ENCODE measurements around the gene YDJC. TPM values are rescaled to one million over a fixed set of nuclear protein-coding genes. Genes with fewer than 3 reads are reported as not detected.

YDJC gene
- total and polyA plus RNA-seq, 2 of the 13 experiments (the other 11 are each of a cell fraction or from before 2014, with no cell fraction given): 15.3 to 32.0 TPM

DNA sequence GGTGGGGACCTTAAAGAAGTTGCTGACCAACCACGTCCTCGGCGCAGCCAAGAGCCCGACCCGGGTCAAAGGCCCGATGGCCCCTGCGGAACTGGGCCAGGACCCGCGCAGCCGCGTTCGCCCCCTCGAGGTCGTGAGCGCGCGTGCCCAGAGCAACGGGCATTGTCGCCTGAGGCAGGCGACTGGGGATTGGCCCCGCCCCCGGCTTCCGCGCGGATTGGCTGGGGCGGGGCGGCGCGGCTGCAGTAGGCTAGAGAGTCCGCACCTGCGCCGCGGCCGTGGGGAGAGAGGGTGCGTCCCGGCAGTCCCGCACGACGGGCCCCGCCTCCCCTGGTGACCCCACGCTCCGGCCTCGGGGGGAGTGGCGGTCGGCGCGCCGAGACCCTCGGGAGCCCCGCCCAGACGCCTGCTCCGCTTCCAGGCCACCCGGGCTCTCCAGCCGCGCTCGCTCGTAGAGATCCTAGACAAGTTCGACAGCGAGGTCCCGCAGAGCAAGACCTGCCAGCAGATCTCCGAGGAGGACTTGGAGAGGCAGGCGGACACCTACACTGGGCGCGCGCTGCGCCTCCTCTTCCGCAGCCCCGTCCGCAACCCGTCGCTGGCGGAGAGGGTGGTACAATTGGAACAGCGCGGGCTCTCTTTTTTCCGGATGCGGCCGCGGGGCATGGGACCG lies 27.7 kb upstream of the YDJC start (continued):
- TF ChIP-seq, protein P1, sequence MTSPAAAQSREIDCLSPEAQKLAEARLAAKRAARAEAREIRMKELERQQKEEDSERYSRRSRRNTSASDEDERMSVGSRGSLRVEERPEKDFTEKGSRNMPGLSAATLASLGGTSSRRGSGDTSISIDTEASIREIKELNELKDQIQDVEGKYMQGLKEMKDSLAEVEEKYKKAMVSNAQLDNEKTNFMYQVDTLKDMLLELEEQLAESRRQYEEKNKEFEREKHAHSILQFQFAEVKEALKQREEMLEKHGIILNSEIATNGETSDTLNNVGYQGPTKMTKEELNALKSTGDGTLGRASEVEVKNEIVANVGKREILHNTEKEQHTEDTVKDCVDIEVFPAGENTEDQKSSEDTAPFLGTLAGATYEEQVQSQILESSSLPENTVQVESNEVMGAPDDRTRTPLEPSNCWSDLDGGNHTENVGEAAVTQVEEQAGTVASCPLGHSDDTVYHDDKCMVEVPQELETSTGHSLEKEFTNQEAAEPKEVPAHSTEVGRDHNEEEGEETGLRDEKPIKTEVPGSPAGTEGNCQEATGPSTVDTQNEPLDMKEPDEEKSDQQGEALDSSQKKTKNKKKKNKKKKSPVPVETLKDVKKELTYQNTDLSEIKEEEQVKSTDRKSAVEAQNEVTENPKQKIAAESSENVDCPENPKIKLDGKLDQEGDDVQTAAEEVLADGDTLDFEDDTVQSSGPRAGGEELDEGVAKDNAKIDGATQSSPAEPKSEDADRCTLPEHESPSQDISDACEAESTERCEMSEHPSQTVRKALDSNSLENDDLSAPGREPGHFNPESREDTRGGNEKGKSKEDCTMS (CRISPR knock-in tag; conservative IDR thresholded peaks at IDR 0.05): no peak
- TF ChIP-seq, protein P2, sequence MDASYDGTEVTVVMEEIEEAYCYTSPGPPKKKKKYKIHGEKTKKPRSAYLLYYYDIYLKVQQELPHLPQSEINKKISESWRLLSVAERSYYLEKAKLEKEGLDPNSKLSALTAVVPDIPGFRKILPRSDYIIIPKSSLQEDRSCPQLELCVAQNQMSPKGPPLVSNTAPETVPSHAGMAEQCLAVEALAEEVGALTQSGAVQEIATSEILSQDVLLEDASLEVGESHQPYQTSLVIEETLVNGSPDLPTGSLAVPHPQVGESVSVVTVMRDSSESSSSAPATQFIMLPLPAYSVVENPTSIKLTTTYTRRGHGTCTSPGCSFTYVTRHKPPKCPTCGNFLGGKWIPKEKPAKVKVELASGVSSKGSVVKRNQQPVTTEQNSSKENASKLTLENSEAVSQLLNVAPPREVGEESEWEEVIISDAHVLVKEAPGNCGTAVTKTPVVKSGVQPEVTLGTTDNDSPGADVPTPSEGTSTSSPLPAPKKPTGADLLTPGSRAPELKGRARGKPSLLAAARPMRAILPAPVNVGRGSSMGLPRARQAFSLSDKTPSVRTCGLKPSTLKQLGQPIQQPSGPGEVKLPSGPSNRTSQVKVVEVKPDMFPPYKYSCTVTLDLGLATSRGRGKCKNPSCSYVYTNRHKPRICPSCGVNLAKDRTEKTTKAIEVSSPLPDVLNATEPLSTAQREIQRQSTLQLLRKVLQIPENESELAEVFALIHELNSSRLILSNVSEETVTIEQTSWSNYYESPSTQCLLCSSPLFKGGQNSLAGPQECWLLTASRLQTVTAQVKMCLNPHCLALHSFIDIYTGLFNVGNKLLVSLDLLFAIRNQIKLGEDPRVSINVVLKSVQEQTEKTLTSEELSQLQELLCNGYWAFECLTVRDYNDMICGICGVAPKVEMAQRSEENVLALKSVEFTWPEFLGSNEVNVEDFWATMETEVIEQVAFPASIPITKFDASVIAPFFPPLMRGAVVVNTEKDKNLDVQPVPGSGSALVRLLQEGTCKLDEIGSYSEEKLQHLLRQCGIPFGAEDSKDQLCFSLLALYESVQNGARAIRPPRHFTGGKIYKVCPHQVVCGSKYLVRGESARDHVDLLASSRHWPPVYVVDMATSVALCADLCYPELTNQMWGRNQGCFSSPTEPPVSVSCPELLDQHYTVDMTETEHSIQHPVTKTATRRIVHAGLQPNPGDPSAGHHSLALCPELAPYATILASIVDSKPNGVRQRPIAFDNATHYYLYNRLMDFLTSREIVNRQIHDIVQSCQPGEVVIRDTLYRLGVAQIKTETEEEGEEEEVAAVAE (CRISPR knock-in tag; IDR thresholded peaks at IDR 0.05; ENCODE audit: borderline replicate concordance): no peak
- peak; percentile 67; the same call in 1 of the 2 replicates for TF ChIP-seq ZNF747 (CRISPR knock-in tag; IDR thresholded peaks at IDR 0.05; ENCODE audit: borderline replicate concordance)
- no peak for TF ChIP-seq ZKSCAN5 (CRISPR knock-in tag; IDR thresholded peaks at IDR 0.05)
- TF ChIP-seq DNMT1 (CRISPR knock-in tag; IDR thresholded peaks at IDR 0.05): peak; percentile 73; the same call in 1 of the 2 replicates
- TF ChIP-seq ZNF713 (CRISPR knock-in tag; IDR thresholded peaks at IDR 0.05): peak; percentile 40; the same call in 1 of the 2 replicates
- TF ChIP-seq ZFP62 (CRISPR knock-in tag; IDR thresholded peaks at IDR 0.05): no peak
- TF ChIP-seq, protein P3, sequence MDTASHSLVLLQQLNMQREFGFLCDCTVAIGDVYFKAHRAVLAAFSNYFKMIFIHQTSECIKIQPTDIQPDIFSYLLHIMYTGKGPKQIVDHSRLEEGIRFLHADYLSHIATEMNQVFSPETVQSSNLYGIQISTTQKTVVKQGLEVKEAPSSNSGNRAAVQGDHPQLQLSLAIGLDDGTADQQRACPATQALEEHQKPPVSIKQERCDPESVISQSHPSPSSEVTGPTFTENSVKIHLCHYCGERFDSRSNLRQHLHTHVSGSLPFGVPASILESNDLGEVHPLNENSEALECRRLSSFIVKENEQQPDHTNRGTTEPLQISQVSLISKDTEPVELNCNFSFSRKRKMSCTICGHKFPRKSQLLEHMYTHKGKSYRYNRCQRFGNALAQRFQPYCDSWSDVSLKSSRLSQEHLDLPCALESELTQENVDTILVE (CRISPR knock-in tag; IDR thresholded peaks at IDR 0.05): peak; percentile 12; the same call in 1 of the 2 replicates
- TF ChIP-seq ARID2 (CRISPR knock-in tag; IDR thresholded peaks at IDR 0.05; ENCODE audit: borderline replicate concordance): peak; percentile 91; the same call in 1 of the 2 replicates
- TF ChIP-seq, protein P4, sequence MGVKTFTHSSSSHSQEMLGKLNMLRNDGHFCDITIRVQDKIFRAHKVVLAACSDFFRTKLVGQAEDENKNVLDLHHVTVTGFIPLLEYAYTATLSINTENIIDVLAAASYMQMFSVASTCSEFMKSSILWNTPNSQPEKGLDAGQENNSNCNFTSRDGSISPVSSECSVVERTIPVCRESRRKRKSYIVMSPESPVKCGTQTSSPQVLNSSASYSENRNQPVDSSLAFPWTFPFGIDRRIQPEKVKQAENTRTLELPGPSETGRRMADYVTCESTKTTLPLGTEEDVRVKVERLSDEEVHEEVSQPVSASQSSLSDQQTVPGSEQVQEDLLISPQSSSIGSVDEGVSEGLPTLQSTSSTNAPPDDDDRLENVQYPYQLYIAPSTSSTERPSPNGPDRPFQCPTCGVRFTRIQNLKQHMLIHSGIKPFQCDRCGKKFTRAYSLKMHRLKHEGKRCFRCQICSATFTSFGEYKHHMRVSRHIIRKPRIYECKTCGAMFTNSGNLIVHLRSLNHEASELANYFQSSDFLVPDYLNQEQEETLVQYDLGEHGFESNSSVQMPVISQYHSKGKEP (CRISPR knock-in tag; IDR thresholded peaks at IDR 0.05): no peak
- peak; percentile 21; the same call in 1 of the 2 replicates for TF ChIP-seq NR2F2 (IDR thresholded peaks at IDR 0.05; ENCODE audit: borderline replicate concordance, low read depth)
- TF ChIP-seq SMAD1 (CRISPR knock-in tag; IDR thresholded peaks at IDR 0.05; ENCODE audit: borderline replicate concordance, low read depth): no peak
- TF ChIP-seq STAG1 (CRISPR knock-in tag; IDR thresholded peaks at IDR 0.05): peak; percentile 18; the same call in 1 of the 2 replicates
- no peak for TF ChIP-seq ELF4 (CRISPR knock-in tag; IDR thresholded peaks at IDR 0.05; ENCODE audit: borderline replicate concordance)
- TF ChIP-seq GABPB1 (CRISPR knock-in tag; IDR thresholded peaks at IDR 0.05): peak; percentile 80
- TF ChIP-seq ZNF432 (CRISPR knock-in tag; IDR thresholded peaks at IDR 0.05; ENCODE audit: borderline replicate concordance): no peak
- TF ChIP-seq SMARCE1 (IDR thresholded peaks at IDR 0.05; ENCODE audit: borderline replicate concordance): no peak
- TF ChIP-seq SOX5 (CRISPR knock-in tag; IDR thresholded peaks at IDR 0.05; ENCODE audit: borderline replicate concordance): peak; percentile 25; the same call in 1 of the 2 replicates
- peak; percentile 56 for TF ChIP-seq ATF7-NPFF (CRISPR knock-in tag; IDR thresholded peaks at IDR 0.05; ENCODE audit: low read depth)
- TF ChIP-seq ZFP36L1 (CRISPR knock-in tag; IDR thresholded peaks at IDR 0.05): no peak
